ENCODE measurements around the gene HTRA2.

DNA sequence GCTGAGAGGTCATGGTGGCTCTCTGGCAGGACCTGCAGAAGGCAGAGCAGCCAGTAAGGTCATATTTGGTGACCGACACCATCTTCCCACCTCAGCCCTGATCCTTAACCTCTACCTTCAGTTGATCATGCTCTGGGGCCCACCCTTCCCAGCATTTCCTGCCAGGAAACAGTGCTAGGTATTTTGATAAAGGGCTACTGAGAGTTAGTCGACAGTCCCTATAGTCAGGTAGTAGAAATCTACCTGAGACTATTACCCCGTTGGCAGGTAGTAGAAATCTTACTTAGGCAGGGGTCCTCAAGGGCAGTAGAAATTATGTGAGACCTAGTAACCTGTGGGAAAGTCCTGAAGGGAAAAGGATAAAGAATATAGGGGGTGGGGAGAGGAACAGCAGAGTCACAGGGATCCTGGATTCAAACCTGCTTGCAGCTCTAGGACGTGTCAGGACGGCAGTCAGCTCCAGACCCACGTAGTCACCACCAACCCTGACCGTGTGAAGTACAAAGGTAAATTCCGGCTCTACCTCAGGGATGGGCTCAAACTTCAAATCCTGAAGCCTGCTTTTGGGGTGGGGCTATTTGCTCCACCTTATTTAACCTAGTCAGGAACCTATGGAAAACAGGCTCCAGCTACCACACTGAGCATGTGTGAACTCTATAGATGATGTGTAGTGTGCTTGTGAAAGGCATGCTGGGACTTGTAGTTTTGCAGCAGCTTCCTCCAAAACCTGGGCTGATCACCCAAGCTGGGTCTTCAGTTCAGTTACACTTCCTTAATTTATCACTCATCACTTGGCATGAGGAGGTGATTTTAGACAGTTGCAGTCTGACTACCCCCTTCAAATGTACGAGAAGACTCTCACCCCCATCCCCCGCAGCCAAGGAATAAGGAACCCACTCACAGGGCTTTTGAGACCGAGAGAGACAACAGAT lies 3.8 kb upstream of the HTRA2 start, which contains the start of gene DQX1:
- TF ChIP-seq, protein P1, sequence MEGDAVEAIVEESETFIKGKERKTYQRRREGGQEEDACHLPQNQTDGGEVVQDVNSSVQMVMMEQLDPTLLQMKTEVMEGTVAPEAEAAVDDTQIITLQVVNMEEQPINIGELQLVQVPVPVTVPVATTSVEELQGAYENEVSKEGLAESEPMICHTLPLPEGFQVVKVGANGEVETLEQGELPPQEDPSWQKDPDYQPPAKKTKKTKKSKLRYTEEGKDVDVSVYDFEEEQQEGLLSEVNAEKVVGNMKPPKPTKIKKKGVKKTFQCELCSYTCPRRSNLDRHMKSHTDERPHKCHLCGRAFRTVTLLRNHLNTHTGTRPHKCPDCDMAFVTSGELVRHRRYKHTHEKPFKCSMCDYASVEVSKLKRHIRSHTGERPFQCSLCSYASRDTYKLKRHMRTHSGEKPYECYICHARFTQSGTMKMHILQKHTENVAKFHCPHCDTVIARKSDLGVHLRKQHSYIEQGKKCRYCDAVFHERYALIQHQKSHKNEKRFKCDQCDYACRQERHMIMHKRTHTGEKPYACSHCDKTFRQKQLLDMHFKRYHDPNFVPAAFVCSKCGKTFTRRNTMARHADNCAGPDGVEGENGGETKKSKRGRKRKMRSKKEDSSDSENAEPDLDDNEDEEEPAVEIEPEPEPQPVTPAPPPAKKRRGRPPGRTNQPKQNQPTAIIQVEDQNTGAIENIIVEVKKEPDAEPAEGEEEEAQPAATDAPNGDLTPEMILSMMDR (IDR thresholded peaks at IDR 0.05), result no peak
- TF ChIP-seq POLR2A (IDR thresholded peaks at IDR 0.05), result no peak
